HepG2 (cell line): ENCODE results near the gene CEP83. TPM values are rescaled to one million over a fixed set of nuclear protein-coding genes. Genes with fewer than 3 reads are reported as not detected.

ENCODE experiments used
- BHLHE40 ChIP-seq: IDR thresholded peaks from 2 replicates; pipeline ENCODE4 v1.6.1; 2011; ENCODE audit warnings: low read length, improper control_type of control experiment
- MEIS2 ChIP-seq: sonication (generic); formaldehyde crosslinking; IDR thresholded peaks from 2 replicates; pipeline ENCODE4 v1.9.0; 2021; ENCODE audit warnings: mild to moderate bottlenecking, missing genetic modification reagents
- MTA3 ChIP-seq: sonication (generic); formaldehyde crosslinking; IDR thresholded peaks from 2 replicates; pipeline ENCODE4 v1.4.0; 2020; ENCODE audit warnings: missing genetic modification reagents
- MTERF4 ChIP-seq: sonication (generic); formaldehyde crosslinking; IDR thresholded peaks from 2 replicates; pipeline ENCODE4 v1.8.0; 2023; ENCODE audit warnings: mild to moderate bottlenecking, missing genetic modification reagents
- ZBTB1 ChIP-seq: sonication (generic); formaldehyde crosslinking; IDR thresholded peaks from 2 replicates; pipeline ENCODE4 v1.4.0; 2020; ENCODE audit warnings: missing genetic modification reagents, borderline replicate concordance
- ZMAT3 ChIP-seq: sonication (generic); formaldehyde crosslinking; conservative IDR thresholded peaks from 2 replicates; pipeline ENCODE4 v1.7.0; 2021; ENCODE audit warnings: missing genetic modification reagents
- ZNF3 ChIP-seq: IDR thresholded peaks from 2 replicates; pipeline ENCODE4 v1.7.0; 2017; ENCODE audit warnings: inconsistent platforms
- ZNF567 ChIP-seq: sonication (generic); formaldehyde crosslinking; IDR thresholded peaks from 2 replicates; pipeline ENCODE4 v1.8.1; 2023; ENCODE audit warnings: mild to moderate bottlenecking, missing genetic modification reagents, borderline replicate concordance
- ZNF598 ChIP-seq: sonication (generic); formaldehyde crosslinking; IDR thresholded peaks from 2 replicates; pipeline ENCODE4 v1.5.1; 2020; ENCODE audit warnings: mild to moderate bottlenecking, missing genetic modification reagents, borderline replicate concordance
- polyA plus RNA-seq, 8 experiments: library from polyadenylated mRNA; depleted of rRNA in 3 of 8; stranded (reverse) in 7 of 8; unstranded in 1 of 8; fragments of >200 nt; fragmentation: Illumina TruSeq in 4 of 8; extraction: Trizol in 4 of 8; gene quantifications; 2 replicates each; pipeline versions ENCODE4 v1.2.1 to v1.2.3, GENCODE V29; 2011 to 2016; ENCODE audit warnings: low read depth in 4 of 8, missing spikeins in 1 of 8, mixed read lengths in 1 of 8; ENCODE audit not compliant: insufficient read depth in 1 of 8
- total RNA-seq, 5 experiments: library from RNA; depleted of rRNA; stranded (reverse); fragments of >200 nt; fragmentation: Illumina TruSeq; extraction: Trizol; gene quantifications; 2 replicates each; pipeline ENCODE4 v1.2.3, GENCODE V29; 2016; ENCODE audit warnings: low read depth in 1 of 5
- TF ChIP-seq, protein P1 (sequence below): sonication (generic); formaldehyde crosslinking; IDR thresholded peaks from 2 replicates; pipeline ENCODE4 v1.8.1; 2023; ENCODE audit warnings: mild to moderate bottlenecking, missing genetic modification reagents
- TF ChIP-seq, protein P2 (sequence below): sonication (generic); formaldehyde crosslinking; IDR thresholded peaks from 2 replicates; pipeline ENCODE4 v1.9.0; 2021; ENCODE audit warnings: mild to moderate bottlenecking, missing genetic modification reagents

CEP83 gene
- total and polyA plus RNA-seq, 2 of the 13 experiments (the other 11 are each of a cell fraction or from before 2014, with no cell fraction given), result 6.2 to 19.2 TPM

GRCh38 chr12:94322346-94322745, 137.3 kb downstream of the CEP83 start (continued):
- TF ChIP-seq, protein P1, sequence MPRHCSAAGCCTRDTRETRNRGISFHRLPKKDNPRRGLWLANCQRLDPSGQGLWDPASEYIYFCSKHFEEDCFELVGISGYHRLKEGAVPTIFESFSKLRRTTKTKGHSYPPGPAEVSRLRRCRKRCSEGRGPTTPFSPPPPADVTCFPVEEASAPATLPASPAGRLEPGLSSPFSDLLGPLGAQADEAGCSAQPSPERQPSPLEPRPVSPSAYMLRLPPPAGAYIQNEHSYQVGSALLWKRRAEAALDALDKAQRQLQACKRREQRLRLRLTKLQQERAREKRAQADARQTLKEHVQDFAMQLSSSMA (CRISPR knock-in tag), result no peak
- TF ChIP-seq, protein P2, sequence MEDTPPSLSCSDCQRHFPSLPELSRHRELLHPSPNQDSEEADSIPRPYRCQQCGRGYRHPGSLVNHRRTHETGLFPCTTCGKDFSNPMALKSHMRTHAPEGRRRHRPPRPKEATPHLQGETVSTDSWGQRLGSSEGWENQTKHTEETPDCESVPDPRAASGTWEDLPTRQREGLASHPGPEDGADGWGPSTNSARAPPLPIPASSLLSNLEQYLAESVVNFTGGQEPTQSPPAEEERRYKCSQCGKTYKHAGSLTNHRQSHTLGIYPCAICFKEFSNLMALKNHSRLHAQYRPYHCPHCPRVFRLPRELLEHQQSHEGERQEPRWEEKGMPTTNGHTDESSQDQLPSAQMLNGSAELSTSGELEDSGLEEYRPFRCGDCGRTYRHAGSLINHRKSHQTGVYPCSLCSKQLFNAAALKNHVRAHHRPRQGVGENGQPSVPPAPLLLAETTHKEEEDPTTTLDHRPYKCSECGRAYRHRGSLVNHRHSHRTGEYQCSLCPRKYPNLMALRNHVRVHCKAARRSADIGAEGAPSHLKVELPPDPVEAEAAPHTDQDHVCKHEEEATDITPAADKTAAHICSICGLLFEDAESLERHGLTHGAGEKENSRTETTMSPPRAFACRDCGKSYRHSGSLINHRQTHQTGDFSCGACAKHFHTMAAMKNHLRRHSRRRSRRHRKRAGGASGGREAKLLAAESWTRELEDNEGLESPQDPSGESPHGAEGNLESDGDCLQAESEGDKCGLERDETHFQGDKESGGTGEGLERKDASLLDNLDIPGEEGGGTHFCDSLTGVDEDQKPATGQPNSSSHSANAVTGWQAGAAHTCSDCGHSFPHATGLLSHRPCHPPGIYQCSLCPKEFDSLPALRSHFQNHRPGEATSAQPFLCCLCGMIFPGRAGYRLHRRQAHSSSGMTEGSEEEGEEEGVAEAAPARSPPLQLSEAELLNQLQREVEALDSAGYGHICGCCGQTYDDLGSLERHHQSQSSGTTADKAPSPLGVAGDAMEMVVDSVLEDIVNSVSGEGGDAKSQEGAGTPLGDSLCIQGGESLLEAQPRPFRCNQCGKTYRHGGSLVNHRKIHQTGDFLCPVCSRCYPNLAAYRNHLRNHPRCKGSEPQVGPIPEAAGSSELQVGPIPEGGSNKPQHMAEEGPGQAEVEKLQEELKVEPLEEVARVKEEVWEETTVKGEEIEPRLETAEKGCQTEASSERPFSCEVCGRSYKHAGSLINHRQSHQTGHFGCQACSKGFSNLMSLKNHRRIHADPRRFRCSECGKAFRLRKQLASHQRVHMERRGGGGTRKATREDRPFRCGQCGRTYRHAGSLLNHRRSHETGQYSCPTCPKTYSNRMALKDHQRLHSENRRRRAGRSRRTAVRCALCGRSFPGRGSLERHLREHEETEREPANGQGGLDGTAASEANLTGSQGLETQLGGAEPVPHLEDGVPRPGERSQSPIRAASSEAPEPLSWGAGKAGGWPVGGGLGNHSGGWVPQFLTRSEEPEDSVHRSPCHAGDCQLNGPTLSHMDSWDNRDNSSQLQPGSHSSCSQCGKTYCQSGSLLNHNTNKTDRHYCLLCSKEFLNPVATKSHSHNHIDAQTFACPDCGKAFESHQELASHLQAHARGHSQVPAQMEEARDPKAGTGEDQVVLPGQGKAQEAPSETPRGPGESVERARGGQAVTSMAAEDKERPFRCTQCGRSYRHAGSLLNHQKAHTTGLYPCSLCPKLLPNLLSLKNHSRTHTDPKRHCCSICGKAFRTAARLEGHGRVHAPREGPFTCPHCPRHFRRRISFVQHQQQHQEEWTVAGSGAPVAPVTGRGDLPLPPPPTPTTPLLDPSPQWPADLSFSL, result no peak
- TF ChIP-seq MEIS2 (CRISPR knock-in tag) (no peak), ZNF567 (no peak), MTA3 (no peak), BHLHE40 (no peak), ZNF598 (CRISPR knock-in tag) (no peak), ZBTB1 (CRISPR knock-in tag) (no peak), ZNF3 (CRISPR knock-in tag) (no peak), MTERF4 (CRISPR knock-in tag) (no peak), ZMAT3 (CRISPR knock-in tag) (no peak)
